Dendritic cell treated with granulocyte-macrophage colony-stimulating factor and Interleukin-4, amounts not matched to agents 40 ng/mL and 50 ng/mL, for 4 days (primary cell): ENCODE results near the gene PLPP4.

Source experiments
- H3K27ac Mint-ChIP-seq: one replicate; pipeline ENCODE4 v1.8.0; 2022; ENCODE audit warnings: mild to moderate bottlenecking, mixed read lengths
- H3K27me3 Mint-ChIP-seq: one replicate; pipeline ENCODE4 v1.8.0; 2022; ENCODE audit warnings: mild to moderate bottlenecking, mixed read lengths
- H3K36me3 Mint-ChIP-seq: one replicate; pipeline ENCODE4 v1.8.0; 2022; ENCODE audit warnings: low read depth, mixed read lengths
- H3K4me1 Mint-ChIP-seq: one replicate; pipeline ENCODE4 v1.8.0; 2022; ENCODE audit warnings: low read depth, mixed read lengths
- H3K4me3 Mint-ChIP-seq: one replicate; pipeline ENCODE4 v1.8.0; 2022; ENCODE audit warnings: mild to moderate bottlenecking, moderate library complexity, mixed read lengths
- H3K9me3 Mint-ChIP-seq: one replicate; pipeline ENCODE4 v1.8.0; 2022; ENCODE audit warnings: mixed read lengths
- intact Hi-C: fragments of 100-400 bp; cut with micrococcal nuclease; formaldehyde crosslinking; loops from one replicate; pipeline ENCODE4 v1.15.0; 2022

The PLPP4 gene

DNA sequence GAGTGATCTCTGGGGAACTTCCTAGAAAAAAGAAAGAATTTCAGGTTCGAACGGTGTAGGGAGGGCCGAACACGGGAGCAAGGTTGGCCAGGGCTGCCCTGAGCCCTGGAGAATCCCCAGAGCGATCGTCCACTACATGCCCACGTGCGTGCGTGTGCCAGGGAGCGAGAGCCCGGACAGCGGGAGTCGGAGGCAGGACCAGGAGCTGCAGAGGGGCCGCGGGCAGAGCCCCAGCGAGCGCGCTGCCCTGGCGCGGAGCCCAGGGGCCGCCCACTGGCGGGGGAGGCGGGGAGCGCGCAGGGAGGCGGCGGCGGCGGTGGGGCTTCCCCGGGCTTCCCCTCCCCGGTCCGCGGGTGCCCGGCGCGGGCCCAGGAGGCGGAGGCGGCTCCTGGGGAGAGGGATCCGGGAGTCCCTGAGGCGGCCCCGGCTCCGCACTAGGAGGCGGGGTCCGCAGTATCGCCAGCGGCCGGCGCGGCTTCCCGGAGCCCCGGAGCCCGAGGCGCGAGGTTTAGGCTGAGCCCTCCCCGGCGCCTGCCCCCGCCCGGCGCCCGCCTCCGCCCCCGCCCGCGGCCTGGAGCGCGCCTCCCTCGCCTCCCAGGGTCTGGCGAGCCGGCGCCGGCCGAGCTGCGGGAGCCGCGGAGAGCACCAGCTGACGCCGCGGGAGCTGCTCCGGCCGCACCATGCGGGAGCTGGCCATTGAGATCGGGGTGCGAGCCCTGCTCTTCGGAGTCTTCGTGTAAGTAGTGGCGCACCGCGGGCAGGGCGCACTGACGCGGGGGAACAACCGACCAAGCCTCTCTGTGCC, at the start of gene PLPP4:
Gene PLPP4 (plus strand): TSS at position 602 of the 805 bp plus-strand sequence. CDS start 79 bp downstream, at position 681.
- H3K4me3 Mint-ChIP-seq, result peak within 1 kb of the TSS; percentile 60
- H3K9me3 Mint-ChIP-seq, result no peaks in the 10 kb centered on the region
- peaks cover 56% of the 10 kb centered on the region for H3K27me3 Mint-ChIP-seq
- no peak within 1 kb of the TSS for H3K27ac Mint-ChIP-seq
- intact Hi-C loops, result no loop called here
- no peaks in the 10 kb centered on the region for H3K36me3 Mint-ChIP-seq
- H3K4me1 Mint-ChIP-seq, result peaks cover 6% of the 10 kb centered on the region

DNA sequence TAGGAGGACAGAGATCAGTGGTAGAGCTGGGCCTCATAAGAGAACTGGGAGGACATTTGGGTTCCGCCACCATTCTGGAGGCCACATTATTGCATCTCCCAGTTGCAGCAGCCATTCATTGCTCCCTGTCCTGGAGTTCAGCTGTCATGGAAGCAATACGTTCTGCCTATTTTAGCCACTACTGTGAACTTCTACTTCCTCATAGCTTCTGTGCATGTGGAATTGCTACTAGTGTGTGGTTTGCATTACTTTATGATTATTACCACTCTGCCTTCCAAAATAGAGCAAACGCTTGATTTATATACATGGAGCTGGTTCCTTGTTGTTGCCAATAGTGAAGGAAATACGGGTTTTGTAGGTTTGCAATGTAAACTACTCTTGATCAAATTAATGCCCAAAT, 47.2 kb upstream of the PLPP4 start:
- Mint-ChIP-seq H3K9me3 (no peaks in the 10 kb centered on the region), H3K27ac (no peak overlapping the region), H3K4me3 (no peak overlapping the region), H3K4me1 (no peaks in the 10 kb centered on the region), H3K36me3 (no peaks in the 10 kb centered on the region), H3K27me3 (no peaks in the 10 kb centered on the region)
- intact Hi-C loops, result no loop called here

- H3K4me3 Mint-ChIP-seq, result no peak overlapping the region
- no peak overlapping the region for H3K27ac Mint-ChIP-seq
- no peaks in the 10 kb centered on the region for H3K4me1 Mint-ChIP-seq
- no peaks in the 10 kb centered on the region for H3K36me3 Mint-ChIP-seq
- intact Hi-C loops, result no loop called here
- no peaks in the 10 kb centered on the region for H3K27me3 Mint-ChIP-seq
- H3K9me3 Mint-ChIP-seq, result no peaks in the 10 kb centered on the region
Observed at GRCh38 chr10:120414946-120415345, 42.1 kb upstream of the PLPP4 start.

DNA sequence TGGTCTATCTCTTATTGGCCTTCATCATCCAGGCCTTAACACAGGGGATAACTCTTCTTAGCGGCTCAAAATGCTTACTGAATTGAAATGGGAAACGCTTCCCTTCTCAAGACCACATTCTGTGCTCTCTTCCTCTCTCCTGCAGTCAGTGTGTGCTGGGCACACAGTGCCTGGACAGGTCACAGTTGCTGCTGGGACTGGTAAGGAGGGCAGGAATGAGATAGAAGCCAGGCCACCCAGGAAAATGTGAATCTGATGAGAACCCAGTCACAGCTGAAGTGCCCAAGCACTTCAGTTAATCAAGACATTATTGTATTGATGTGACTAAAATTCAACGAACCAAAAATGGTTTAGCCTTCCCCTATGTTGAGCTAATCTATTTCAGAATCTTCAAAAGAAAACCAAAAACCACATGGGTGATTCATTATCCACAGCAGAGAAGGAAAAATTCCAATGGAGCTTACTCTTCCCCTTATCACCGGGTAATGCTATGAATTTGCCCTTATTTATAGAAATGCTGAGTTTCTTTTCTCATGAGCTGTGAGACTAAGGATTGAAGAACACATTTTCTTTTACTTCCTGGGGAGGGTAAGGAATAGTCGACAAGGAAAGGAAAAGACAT, 41.2 kb upstream of the PLPP4 start:
- Mint-ChIP-seq H3K4me3 (no peak overlapping the region), H3K36me3 (no peaks in the 10 kb centered on the region), H3K9me3 (no peaks in the 10 kb centered on the region), H3K4me1 (no peaks in the 10 kb centered on the region), H3K27me3 (no peaks in the 10 kb centered on the region), H3K27ac (no peak overlapping the region)
- intact Hi-C loops, result no loop called here

- H3K36me3 Mint-ChIP-seq, result no peaks in the 10 kb centered on the region
- H3K27me3 Mint-ChIP-seq, result no peaks in the 10 kb centered on the region
- no peaks in the 10 kb centered on the region for H3K9me3 Mint-ChIP-seq
- no peak overlapping the region for H3K4me3 Mint-ChIP-seq
- no peak overlapping the region for H3K27ac Mint-ChIP-seq
- H3K4me1 Mint-ChIP-seq, result peaks cover 5% of the 10 kb centered on the region
- intact Hi-C loops, result loop anchor here (10.0 kb wide), 1 partner anchor 444 kb away; no protein-coding TSS in a partner anchor
Observed at GRCh38 chr10:120420421-120420820, 36.6 kb upstream of the PLPP4 start.

DNA sequence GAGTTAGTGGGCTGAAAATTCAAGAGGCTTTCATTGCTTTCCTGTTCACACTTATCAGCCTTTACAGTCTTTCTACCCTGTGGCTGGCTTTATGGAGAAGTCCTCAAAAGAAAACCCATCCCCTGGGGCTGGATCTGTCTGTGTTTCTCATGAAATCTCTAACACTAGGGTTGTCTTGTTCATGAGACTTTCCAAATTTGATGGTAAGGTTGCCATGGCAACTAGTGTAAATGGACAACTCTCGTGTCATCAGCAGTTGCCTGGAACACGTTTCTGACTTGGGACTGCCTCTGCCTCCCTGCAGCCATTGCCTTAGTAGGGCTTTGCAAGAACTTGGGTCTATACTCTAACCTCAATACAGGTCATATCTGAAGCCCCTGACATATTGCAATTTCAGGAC, 35.8 kb upstream of the PLPP4 start:
- no peaks in the 10 kb centered on the region for H3K36me3 Mint-ChIP-seq
- H3K27me3 Mint-ChIP-seq, result peaks cover 3% of the 10 kb centered on the region
- peaks cover 5% of the 10 kb centered on the region for H3K4me1 Mint-ChIP-seq
- no peak overlapping the region for H3K4me3 Mint-ChIP-seq
- intact Hi-C loops, result loop anchor here (10.0 kb wide), 1 partner anchor 444 kb away; no protein-coding TSS in a partner anchor
- no peaks in the 10 kb centered on the region for H3K9me3 Mint-ChIP-seq
- no peak overlapping the region for H3K27ac Mint-ChIP-seq

DNA sequence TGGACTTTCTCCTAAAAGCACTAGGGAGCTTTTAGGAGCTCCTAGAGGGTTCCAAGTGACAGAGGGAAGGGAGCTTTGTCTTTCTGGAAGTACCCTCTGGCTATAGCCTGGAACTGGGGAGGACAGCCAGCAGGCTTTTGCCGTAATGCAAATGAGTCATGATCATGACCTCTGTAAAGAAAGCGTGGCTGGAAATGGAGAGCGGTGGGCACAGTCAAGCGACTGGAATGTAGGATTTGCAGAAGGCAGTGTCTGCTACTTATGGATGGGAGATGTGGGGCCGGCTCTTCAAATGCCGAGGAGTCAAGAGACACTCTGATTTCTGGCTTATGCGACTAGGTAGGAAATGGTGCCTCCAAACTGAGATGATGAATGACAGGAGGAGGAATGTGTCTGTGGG, 34.6 kb upstream of the PLPP4 start:
- H3K36me3 Mint-ChIP-seq, result no peaks in the 10 kb centered on the region
- no peak overlapping the region for H3K27ac Mint-ChIP-seq
- no peaks in the 10 kb centered on the region for H3K9me3 Mint-ChIP-seq
- intact Hi-C loops, result loop anchor here (10.0 kb wide), 1 partner anchor 442 kb away; no protein-coding TSS in a partner anchor
- peaks cover 3% of the 10 kb centered on the region for H3K27me3 Mint-ChIP-seq
- H3K4me1 Mint-ChIP-seq, result peaks cover 5% of the 10 kb centered on the region
- no peak overlapping the region for H3K4me3 Mint-ChIP-seq

GRCh38 chr10:120423431-120424197, 33.4 kb upstream of the PLPP4 start:
- H3K27ac Mint-ChIP-seq, result no peak overlapping the region
- H3K36me3 Mint-ChIP-seq, result no peaks in the 10 kb centered on the region
- no peak overlapping the region for H3K4me3 Mint-ChIP-seq
- intact Hi-C loops, result loop anchor here (1.0 to 10.0 kb wide), 2 partner anchors 313 to 441 kb away; no protein-coding TSS in a partner anchor
- H3K27me3 Mint-ChIP-seq, result peaks cover 3% of the 10 kb centered on the region
- no peaks in the 10 kb centered on the region for H3K9me3 Mint-ChIP-seq
- H3K4me1 Mint-ChIP-seq, result peaks cover 5% of the 10 kb centered on the region

- H3K27me3 Mint-ChIP-seq, result peaks cover 3% of the 10 kb centered on the region
- H3K36me3 Mint-ChIP-seq, result no peaks in the 10 kb centered on the region
- no peak overlapping the region for H3K4me3 Mint-ChIP-seq
- H3K9me3 Mint-ChIP-seq, result no peaks in the 10 kb centered on the region
- intact Hi-C loops, result loop anchor here (10.0 kb wide), 1 partner anchor 441 kb away; no protein-coding TSS in a partner anchor
- peaks cover 5% of the 10 kb centered on the region for H3K4me1 Mint-ChIP-seq
- H3K27ac Mint-ChIP-seq, result no peak overlapping the region
Observed at GRCh38 chr10:120424198-120424464, 32.9 kb upstream of the PLPP4 start.

- Mint-ChIP-seq H3K4me1 (peaks cover 5% of the 10 kb centered on the region), H3K27me3 (peaks cover 13% of the 10 kb centered on the region), H3K9me3 (no peaks in the 10 kb centered on the region), H3K4me3 (no peak overlapping the region), H3K27ac (no peak overlapping the region), H3K36me3 (no peaks in the 10 kb centered on the region)
- intact Hi-C loops, result loop anchor here (10.0 kb wide), 1 partner anchor 438 kb away; no protein-coding TSS in a partner anchor
Observed at GRCh38 chr10:120426306-120426705, 30.7 kb upstream of the PLPP4 start.

DNA sequence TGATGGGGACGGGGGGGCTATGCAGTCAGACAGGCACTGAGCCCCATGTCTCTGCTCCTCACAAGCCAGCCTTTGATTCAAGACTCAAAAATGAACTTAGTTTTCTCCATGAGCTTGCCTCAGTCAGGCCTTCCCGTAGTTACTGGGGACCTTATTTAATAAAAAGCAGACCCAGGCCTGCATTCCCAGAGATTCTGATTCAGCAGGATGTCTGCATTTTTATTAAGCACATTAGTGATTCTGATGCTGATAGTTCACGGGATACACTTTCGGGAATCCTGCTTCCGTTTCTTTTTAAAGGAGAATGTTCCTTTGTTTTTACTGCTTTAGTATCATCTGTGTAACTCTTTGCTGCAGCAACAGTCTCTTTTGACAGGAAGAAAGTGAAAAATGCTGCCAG, 28.3 kb upstream of the PLPP4 start:
- H3K27me3 Mint-ChIP-seq, result peaks cover 19% of the 10 kb centered on the region
- intact Hi-C loops, result loop anchor here (10.0 kb wide), 1 partner anchor 436 kb away; no protein-coding TSS in a partner anchor
- no peaks in the 10 kb centered on the region for H3K36me3 Mint-ChIP-seq
- H3K9me3 Mint-ChIP-seq, result no peaks in the 10 kb centered on the region
- H3K4me1 Mint-ChIP-seq, result peaks cover 5% of the 10 kb centered on the region
- H3K4me3 Mint-ChIP-seq, result no peak overlapping the region
- no peak overlapping the region for H3K27ac Mint-ChIP-seq

DNA sequence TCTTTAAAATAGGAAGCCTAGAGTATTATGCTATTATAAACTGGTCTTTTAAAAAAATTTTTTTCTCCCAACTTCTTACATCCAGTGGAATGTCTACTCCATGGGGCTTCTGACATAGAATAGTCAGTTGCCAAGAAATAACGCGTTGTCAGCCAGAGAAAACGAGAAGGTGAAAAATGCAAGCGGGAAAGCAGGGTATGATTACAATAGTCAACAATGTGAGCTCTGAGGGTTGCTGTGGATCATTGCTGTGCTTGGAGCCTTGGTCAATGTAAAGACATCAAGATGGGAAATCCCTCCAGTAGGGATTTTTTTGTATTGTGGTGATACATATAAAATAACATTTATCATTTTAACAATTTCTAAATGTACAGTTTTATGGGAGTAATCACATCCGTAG, 27.6 kb upstream of the PLPP4 start:
- Mint-ChIP-seq H3K27ac (no peak overlapping the region), H3K9me3 (no peaks in the 10 kb centered on the region), H3K4me1 (no peaks in the 10 kb centered on the region), H3K36me3 (no peaks in the 10 kb centered on the region), H3K27me3 (peaks cover 19% of the 10 kb centered on the region), H3K4me3 (no peak overlapping the region)
- intact Hi-C loops, result loop anchor here (10.0 kb wide), 1 partner anchor 435 kb away; no protein-coding TSS in a partner anchor

GRCh38 chr10:120431251-120431651, 25.8 kb upstream of the PLPP4 start:
- H3K4me1 Mint-ChIP-seq, result no peaks in the 10 kb centered on the region
- intact Hi-C loops, result no loop called here
- no peaks in the 10 kb centered on the region for H3K9me3 Mint-ChIP-seq
- no peaks in the 10 kb centered on the region for H3K36me3 Mint-ChIP-seq
- H3K27ac Mint-ChIP-seq, result no peak overlapping the region
- peaks cover 16% of the 10 kb centered on the region for H3K27me3 Mint-ChIP-seq
- H3K4me3 Mint-ChIP-seq, result no peak overlapping the region

GRCh38 chr10:120432209-120432608, 24.8 kb upstream of the PLPP4 start:
- intact Hi-C loops, result no loop called here
- no peaks in the 10 kb centered on the region for H3K9me3 Mint-ChIP-seq
- H3K36me3 Mint-ChIP-seq, result no peaks in the 10 kb centered on the region
- H3K27me3 Mint-ChIP-seq, result peaks cover 16% of the 10 kb centered on the region
- H3K4me3 Mint-ChIP-seq, result no peak overlapping the region
- no peaks in the 10 kb centered on the region for H3K4me1 Mint-ChIP-seq
- no peak overlapping the region for H3K27ac Mint-ChIP-seq
